GM19455 (cell line): ENCODE results near the gene FPGS.

Experiments
- ATAC-seq: cut with Tn5 transposase; IDR thresholded peaks from one replicate; pipeline ENCODE4 v1.9.1; 2021; ENCODE audit not compliant: unreplicated experiment

The FPGS gene

GRCh38 chr9:127810378-127811187, 7.9 kb downstream of the FPGS start:
- ATAC-seq = no peak

- no peak for ATAC-seq
Observed at GRCh38 chr9:127812011-127812410, 9.3 kb downstream of the FPGS start.

- ATAC-seq = no peak
Observed at GRCh38 chr9:127812936-127813675, 10.4 kb downstream of the FPGS start.

GRCh38 chr9:127813686-127814226, 11.1 kb downstream of the FPGS start:
- no peak for ATAC-seq

- no peak for ATAC-seq
Observed at GRCh38 chr9:127814619-127815511, 12.2 kb downstream of the FPGS start.

- no peak for ATAC-seq
Observed at GRCh38 chr9:127815512-127816361, 13.1 kb downstream of the FPGS start.

GRCh38 chr9:127816362-127816725, 13.7 kb downstream of the FPGS start:
- ATAC-seq = no peak

- no peak for ATAC-seq
Observed at GRCh38 chr9:127816728-127817127, 14.0 kb downstream of the FPGS start.

GRCh38 chr9:127817881-127818434, 15.3 kb downstream of the FPGS start:
- no peak for ATAC-seq

- no peak for ATAC-seq
Observed at GRCh38 chr9:127818574-127818973, 15.9 kb downstream of the FPGS start.

- ATAC-seq = no peak
Observed at GRCh38 chr9:127822108-127822507, 19.4 kb downstream of the FPGS start.

GRCh38 chr9:127825319-127826051, 22.8 kb downstream of the FPGS start:
- no peak for ATAC-seq

GRCh38 chr9:127826253-127826913, 23.7 kb downstream of the FPGS start:
- ATAC-seq = no peak

GRCh38 chr9:127828262-127829031, 25.8 kb downstream of the FPGS start:
- ATAC-seq = no peak

- no peak for ATAC-seq
Observed at GRCh38 chr9:127829205-127829906, 26.7 kb downstream of the FPGS start.

GRCh38 chr9:127832248-127832647, 29.6 kb downstream of the FPGS start:
- ATAC-seq = no peak

GRCh38 chr9:127833555-127833954, 30.9 kb downstream of the FPGS start:
- no peak for ATAC-seq
